ENCODE measurements around the gene SERPINB3.
"Not testable (repeated sequence)": the region's sequence is repeated elsewhere in the genome, so short reads cannot be mapped to it uniquely, and the experiment has no call there.

Gene SERPINB3

GRCh38 chr18:63644694-63645093, 17.0 kb downstream of the SERPINB3 start:
- not testable (repeated sequence) for DNase-seq

- DNase-seq: not testable (repeated sequence)
These were observed 17.6 kb downstream of the SERPINB3 start, which contains the start of gene SERPINB4 for GRCh38 chr18:63644142-63644541. TSS of gene SERPINB4 (minus strand) at chr18:63644256. CDS start at chr18:63643577, 679 bp downstream.

GRCh38 chr18:63642668-63643356, 18.9 kb downstream of the SERPINB3 start:
- not testable (repeated sequence) for DNase-seq

GRCh38 chr18:63641157-63641680, 20.5 kb downstream of the SERPINB3 start:
- DNase-seq: not testable (repeated sequence)

- DNase-seq: no peak
These were observed 24.0 kb downstream of the SERPINB3 start for GRCh38 chr18:63637703-63638102.

- no peak for DNase-seq
These were observed 33.9 kb downstream of the SERPINB3 start for GRCh38 chr18:63627819-63628218.

GRCh38 chr18:63626431-63626830, 35.3 kb downstream of the SERPINB3 start:
- DNase-seq: no peak

- DNase-seq: no peak
These were observed 36.8 kb downstream of the SERPINB3 start for GRCh38 chr18:63624863-63625262.

- DNase-seq: no peak
These were observed 42.0 kb downstream of the SERPINB3 start for GRCh38 chr18:63619661-63620060.

- no peak for DNase-seq
These were observed 43.8 kb downstream of the SERPINB3 start for GRCh38 chr18:63617915-63618234.

GRCh38 chr18:63617049-63617914, 44.4 kb downstream of the SERPINB3 start:
- DNase-seq: no peak

- DNase-seq: no peak
These were observed 48.3 kb downstream of the SERPINB3 start for GRCh38 chr18:63613420-63613819.

GRCh38 chr18:63606526-63606925, 55.2 kb downstream of the SERPINB3 start:
- DNase-seq: no peak
